HG02588 (cell line): Measurements from ENCODE around the gene PFKFB3.
"Not testable (repeated sequence)": the region's sequence is repeated elsewhere in the genome, so short reads cannot be mapped to it uniquely, and the experiment has no call there.

Experiments
- ATAC-seq: cut with Tn5 transposase; IDR thresholded peaks from one replicate; pipeline ENCODE4 v1.9.1; 2021; ENCODE audit warnings: mild to moderate bottlenecking, moderate library complexity; ENCODE audit not compliant: unreplicated experiment

Gene PFKFB3

GRCh38 chr10:6232846-6233724 is 30.4 kb downstream of the PFKFB3 start:
- no peak for ATAC-seq

GRCh38 chr10:6233725-6234277 is 31.1 kb downstream of the PFKFB3 start:
- no peak for ATAC-seq

DNA sequence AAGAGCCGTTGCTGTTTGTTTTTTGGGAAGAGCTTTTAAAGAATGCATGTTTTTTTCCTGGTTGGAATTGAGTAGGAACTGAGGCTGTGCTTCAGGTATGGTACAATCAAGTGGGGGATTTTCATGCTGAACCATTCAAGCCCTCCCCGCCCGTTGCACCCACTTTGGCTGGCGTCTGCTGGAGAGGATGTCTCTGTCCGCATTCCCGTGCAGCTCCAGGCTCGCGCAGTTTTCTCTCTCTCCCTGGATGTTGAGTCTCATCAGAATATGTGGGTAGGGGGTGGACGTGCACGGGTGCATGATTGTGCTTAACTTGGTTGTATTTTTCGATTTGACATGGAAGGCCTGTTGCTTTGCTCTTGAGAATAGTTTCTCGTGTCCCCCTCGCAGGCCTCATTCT is 31.6 kb downstream of the PFKFB3 start:
- no peak for ATAC-seq

GRCh38 chr10:6236349-6237198 is 33.8 kb downstream of the PFKFB3 start:
- no peak for ATAC-seq

GRCh38 chr10:6237199-6237530 is 34.4 kb downstream of the PFKFB3 start:
- ATAC-seq, result no peak

- not testable (repeated sequence) for ATAC-seq
Observed at GRCh38 chr10:6238587-6239212, 36.0 kb downstream of the PFKFB3 start.

GRCh38 chr10:6239213-6239991 is 36.7 kb downstream of the PFKFB3 start:
- no peak for ATAC-seq

- ATAC-seq, result no peak
Observed at GRCh38 chr10:6240254-6240653, 37.5 kb downstream of the PFKFB3 start.

DNA sequence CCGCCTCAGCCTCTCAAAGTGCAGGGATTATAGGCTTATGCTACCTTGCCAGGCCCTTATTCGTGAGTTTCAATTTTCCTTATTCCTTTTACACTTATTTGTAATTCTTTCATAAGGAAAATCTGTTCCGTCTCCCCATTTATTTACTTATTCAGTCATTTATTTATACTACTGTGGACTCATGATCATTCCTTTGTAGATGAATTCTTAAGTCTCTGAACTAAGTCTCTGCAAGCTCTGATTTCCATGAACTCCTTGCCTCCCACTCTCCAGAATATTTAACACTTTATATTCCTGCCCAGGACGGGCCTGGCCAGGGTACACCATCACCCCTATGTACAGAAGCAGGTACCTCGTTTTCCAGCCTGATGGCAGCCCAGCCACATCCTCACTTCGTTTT is 39.4 kb downstream of the PFKFB3 start:
- ATAC-seq, result no peak

- ATAC-seq, result no peak
Observed at GRCh38 chr10:6244510-6244909, 41.8 kb downstream of the PFKFB3 start.

DNA sequence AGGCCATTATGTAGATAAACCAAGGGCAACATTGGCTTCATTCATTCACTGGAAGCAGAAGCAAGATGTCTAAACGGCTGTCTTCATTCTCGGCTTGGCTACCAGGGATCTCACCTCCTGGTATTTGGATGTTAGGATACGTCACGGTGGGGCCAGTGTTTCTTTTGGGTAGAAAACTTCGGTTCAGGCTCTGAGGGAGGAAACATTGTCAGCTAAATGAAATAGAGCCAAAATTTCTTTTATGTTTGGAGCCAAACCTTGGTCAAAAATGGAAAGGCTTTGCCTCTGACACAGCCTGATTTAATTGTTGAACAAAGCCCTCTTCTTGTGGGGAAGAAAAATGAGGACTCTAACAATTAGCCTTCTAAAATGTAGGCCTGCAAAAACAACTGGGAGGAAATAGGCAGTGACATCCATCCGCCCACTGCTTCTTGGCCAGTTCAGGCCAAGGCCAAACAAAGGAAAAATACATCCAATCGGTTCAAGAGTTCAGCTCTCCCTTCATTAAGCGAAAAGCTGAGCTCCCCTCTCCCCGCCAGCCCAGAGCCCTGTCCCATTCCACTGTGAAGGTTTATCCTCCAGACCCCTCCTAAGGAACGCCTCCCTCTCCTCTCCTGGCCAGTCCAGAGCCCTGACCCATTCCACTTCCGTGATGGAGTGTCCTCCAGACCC is 44.4 kb downstream of the PFKFB3 start:
- ATAC-seq, result no peak

DNA sequence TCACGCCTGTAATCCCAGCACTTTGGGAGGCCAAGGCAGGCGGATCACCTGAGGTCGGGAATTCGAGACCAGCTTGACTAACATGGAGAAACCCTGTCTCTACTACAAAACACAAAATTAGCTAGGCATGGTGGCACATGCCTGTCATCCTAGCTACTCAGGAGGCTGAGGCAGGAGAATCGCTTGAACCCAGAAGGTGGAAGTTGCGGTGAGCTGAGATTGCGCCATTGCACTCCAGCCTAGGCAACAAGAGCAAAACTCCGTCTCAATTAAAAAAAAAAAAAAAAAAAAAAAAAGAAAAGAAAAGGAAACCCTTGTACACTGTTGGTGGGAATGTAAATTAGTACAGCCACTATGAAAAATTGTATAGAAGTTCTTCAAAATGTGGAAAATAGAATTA is 46.2 kb downstream of the PFKFB3 start:
- not testable (repeated sequence) for ATAC-seq

- no peak for ATAC-seq
Observed at GRCh38 chr10:6249698-6250097, 47.0 kb downstream of the PFKFB3 start.

DNA sequence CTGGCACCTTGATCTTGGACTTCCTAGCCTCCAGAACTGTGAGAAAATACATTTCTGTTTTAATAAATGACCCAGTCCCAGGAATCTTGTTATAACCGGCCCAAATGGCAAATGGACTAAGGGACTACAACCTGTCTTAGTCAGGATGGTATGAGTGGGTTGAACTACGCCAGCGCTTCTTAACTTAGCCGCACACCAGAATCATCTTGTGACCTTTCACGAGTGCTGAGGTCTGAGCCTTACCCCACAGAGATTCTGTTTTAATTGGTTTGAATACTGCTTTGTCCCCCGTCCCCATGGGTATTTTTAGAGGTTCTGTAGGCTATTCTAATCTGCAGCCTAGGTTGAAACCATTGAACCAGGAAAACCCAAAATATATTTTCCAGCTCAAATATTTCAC is 48.0 kb downstream of the PFKFB3 start:
- ATAC-seq, result no peak

GRCh38 chr10:6254201-6254600 is 51.5 kb downstream of the PFKFB3 start:
- no peak for ATAC-seq

GRCh38 chr10:6255548-6256061 is 52.9 kb downstream of the PFKFB3 start:
- ATAC-seq, result no peak

- no peak for ATAC-seq
Observed at GRCh38 chr10:6256439-6256838, 53.7 kb downstream of the PFKFB3 start.

DNA sequence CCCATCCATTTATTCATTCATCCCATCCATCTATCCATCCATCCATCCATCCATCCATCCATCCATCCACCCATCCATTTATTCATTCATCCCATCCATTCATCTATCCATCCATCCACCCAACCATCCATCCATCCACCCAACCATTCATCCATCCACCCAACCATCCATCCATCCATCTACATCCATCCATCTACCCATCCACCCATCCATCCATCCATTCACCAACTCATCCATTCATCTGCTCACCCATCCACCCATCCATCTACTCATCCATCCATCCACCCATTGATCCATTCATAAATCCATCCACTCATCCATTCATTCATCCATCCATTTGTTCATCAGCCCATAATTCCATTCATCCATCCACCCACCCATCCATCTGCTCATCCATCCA is 56.4 kb downstream of the PFKFB3 start:
- ATAC-seq, result no peak

- no peak for ATAC-seq
Observed at GRCh38 chr10:6260843-6261242, 58.1 kb downstream of the PFKFB3 start.

- ATAC-seq, result no peak
Observed at GRCh38 chr10:6267941-6268340, 65.2 kb downstream of the PFKFB3 start.
